ENCODE data around the gene ADAP1. TPM values are rescaled to one million over a fixed set of nuclear protein-coding genes. Genes with fewer than 3 reads are reported as not detected.

ADAP1 gene
- total RNA-seq, 1 experiment from 2014 or later = 34.0 TPM

DNA sequence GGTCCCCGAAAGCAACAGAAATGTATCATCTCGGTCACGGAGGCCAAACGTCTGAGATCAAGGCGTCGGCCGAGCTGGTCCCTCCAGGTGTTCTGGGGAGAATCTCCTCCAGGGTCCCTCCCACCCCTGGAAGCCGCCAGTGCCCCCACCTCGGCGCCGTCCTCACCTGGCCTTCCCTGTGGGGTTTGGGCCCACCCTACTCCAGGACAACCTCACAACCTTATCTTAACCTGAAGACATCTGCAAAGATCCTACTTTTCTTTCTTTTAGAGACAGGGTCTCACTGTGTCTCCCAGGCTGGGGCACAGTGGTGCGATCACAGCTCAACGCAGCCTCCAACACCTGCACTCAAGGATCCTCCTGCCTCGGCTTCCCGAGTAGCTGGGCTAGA, 33.4 kb downstream of the ADAP1 start (continued):
- no peak for TF ChIP-seq EZH2phosphoT487 (IDR thresholded peaks at IDR 0.05; ENCODE audit: borderline replicate concordance)
- TF ChIP-seq ZFX (IDR thresholded peaks at IDR 0.05) = no peak
- no peak for TF ChIP-seq YY1 (IDR thresholded peaks at IDR 0.05; ENCODE audit: extremely low read depth, insufficient replicate concordance, low read depth, low read length)
- no peak for TF ChIP-seq EZH2 (IDR thresholded peaks at IDR 0.05)
- no peak for TF ChIP-seq POLR2AphosphoS5 (IDR thresholded peaks at IDR 0.05; ENCODE audit: low read depth, low read length)
- no peak for TF ChIP-seq POLR2A (IDR thresholded peaks at IDR 0.05; ENCODE audit: borderline replicate concordance, extremely low read depth, insufficient read depth, insufficient read length)
- TF ChIP-seq EGR1 (IDR thresholded peaks at IDR 0.05; ENCODE audit: low read depth) = no peak
- TF ChIP-seq RAD21 (IDR thresholded peaks at IDR 0.05; ENCODE audit: low read depth) = no peak
- TF ChIP-seq, protein P1, sequence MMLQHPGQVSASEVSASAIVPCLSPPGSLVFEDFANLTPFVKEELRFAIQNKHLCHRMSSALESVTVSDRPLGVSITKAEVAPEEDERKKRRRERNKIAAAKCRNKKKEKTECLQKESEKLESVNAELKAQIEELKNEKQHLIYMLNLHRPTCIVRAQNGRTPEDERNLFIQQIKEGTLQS (IDR thresholded peaks at IDR 0.05) = no peak
- no peak for TF ChIP-seq CBX3 (IDR thresholded peaks at IDR 0.05; ENCODE audit: low read depth)
- no peak for TF ChIP-seq TCF7L2 (IDR thresholded peaks at IDR 0.05; ENCODE audit: borderline replicate concordance, extremely low read depth, insufficient read depth, insufficient read length)
- no peak for TF ChIP-seq SIN3A (IDR thresholded peaks at IDR 0.05; ENCODE audit: low read depth)
- no peak for TF ChIP-seq FOSL1 (IDR thresholded peaks at IDR 0.05; ENCODE audit: low read depth)
- TF ChIP-seq, protein P2, sequence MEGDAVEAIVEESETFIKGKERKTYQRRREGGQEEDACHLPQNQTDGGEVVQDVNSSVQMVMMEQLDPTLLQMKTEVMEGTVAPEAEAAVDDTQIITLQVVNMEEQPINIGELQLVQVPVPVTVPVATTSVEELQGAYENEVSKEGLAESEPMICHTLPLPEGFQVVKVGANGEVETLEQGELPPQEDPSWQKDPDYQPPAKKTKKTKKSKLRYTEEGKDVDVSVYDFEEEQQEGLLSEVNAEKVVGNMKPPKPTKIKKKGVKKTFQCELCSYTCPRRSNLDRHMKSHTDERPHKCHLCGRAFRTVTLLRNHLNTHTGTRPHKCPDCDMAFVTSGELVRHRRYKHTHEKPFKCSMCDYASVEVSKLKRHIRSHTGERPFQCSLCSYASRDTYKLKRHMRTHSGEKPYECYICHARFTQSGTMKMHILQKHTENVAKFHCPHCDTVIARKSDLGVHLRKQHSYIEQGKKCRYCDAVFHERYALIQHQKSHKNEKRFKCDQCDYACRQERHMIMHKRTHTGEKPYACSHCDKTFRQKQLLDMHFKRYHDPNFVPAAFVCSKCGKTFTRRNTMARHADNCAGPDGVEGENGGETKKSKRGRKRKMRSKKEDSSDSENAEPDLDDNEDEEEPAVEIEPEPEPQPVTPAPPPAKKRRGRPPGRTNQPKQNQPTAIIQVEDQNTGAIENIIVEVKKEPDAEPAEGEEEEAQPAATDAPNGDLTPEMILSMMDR (IDR thresholded peaks at IDR 0.05 in 2 of 3, conservative IDR thresholded peaks at IDR 0.05 in 1 of 3; ENCODE audit: borderline replicate concordance in 1 of 3, insufficient read depth in 1 of 3, low read depth in 2 of 3, low read length in 2 of 3) = no peak

DNA sequence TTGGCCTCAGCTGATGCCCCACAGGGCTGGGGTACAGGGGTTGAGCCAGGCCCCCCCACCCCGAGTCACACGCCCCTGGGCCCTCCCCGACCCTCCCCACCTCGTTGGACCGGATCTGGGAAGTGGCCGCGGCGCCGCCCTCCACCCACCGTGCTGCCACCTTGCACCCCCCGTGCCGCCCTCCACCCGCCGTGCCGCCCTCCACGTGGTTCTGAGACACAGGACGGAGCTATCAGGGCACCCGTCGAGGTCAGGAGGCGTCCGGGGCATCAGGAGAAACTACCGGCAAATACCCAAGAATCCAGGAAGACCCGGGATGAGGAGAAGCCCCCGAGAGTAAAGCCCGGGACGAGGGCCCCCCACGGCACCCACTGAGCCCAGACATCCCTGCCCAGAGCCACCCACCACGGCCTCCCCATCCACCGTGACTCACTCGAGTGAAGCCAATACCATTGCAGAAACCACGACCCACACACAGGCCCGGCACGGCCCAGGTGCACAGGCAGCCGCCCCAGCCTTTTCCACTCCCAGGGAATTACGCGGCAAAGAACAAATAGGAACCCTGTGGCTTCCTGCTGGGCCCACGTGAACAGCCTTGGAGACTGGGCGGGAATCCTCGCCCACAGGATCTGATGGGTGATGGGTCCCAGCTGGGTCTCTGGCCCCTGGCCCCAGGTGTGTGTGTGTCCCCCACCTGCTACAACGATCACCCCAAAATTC, 34.0 kb downstream of the ADAP1 start:
- ChIA-PET RAD21 (ENCODE audit: low non-redundant PET in 1 of 2, low total read pairs in 2 of 2, uncharacterized antibody in 2 of 2, unreplicated experiment in 2 of 2) (no interaction called here), CTCF (no interaction called here), POLR2A (no interaction called here)
- H4K20me1 ChIP-seq (ENCODE audit: insufficient read depth) = no peaks in the 10 kb centered on the region
- intact Hi-C loops (cut with micrococcal nuclease) = no loop called here
- H3K27ac ChIP-seq (ENCODE audit: low read depth, low read length) = no peak overlapping the region
- H2AFZ ChIP-seq (ENCODE audit: low read depth, low read length, poor library complexity, severe bottlenecking) = no peak overlapping the region
- no peaks in the 10 kb centered on the region for H3K9me3 ChIP-seq (ENCODE audit: control insufficient read depth in 1 of 2, insufficient read depth in 1 of 2, low read depth in 1 of 2, low read length in 2 of 2)
- BruUV-seq (replicated peaks) = no TSS peak
- no peaks in the 10 kb centered on the region for H3K36me3 ChIP-seq (ENCODE audit: control insufficient read depth in 1 of 2, insufficient read depth in 2 of 2, low read length in 2 of 2)
- H3K27me3 ChIP-seq (ENCODE audit: insufficient read depth, low read length) = no peaks in the 10 kb centered on the region
- H3K79me2 ChIP-seq (ENCODE audit: insufficient read depth, low read length) = no peaks in the 10 kb centered on the region
- H3K9me2 ChIP-seq (ENCODE audit: insufficient read depth) = no peaks in the 10 kb centered on the region
- H3K4me1 ChIP-seq (ENCODE audit: control insufficient read depth in 1 of 2, insufficient read depth in 2 of 2, low read length in 2 of 2) = peaks cover 0 to 10% of the 10 kb centered on the region in 2 experiments; a peak in 2 of 4 replicates
- H3K4me2 ChIP-seq (ENCODE audit: low read length) = no peak overlapping the region
- H3K9ac ChIP-seq (ENCODE audit: low read length) = no peak overlapping the region
- H3K4me3 ChIP-seq (replicated peaks in 1 of 2; ENCODE audit: low read depth in 1 of 2, low read length in 2 of 2) = no peak overlapping the region
- ATAC-seq (peak; percentile 12; the same call in 1 of the 2 replicates), DNase-seq (ENCODE audit: low read depth, low spot score) (no peak)
- no peak for TF ChIP-seq SRF (IDR thresholded peaks at IDR 0.05; ENCODE audit: low read depth)
- TF ChIP-seq, protein P3, sequence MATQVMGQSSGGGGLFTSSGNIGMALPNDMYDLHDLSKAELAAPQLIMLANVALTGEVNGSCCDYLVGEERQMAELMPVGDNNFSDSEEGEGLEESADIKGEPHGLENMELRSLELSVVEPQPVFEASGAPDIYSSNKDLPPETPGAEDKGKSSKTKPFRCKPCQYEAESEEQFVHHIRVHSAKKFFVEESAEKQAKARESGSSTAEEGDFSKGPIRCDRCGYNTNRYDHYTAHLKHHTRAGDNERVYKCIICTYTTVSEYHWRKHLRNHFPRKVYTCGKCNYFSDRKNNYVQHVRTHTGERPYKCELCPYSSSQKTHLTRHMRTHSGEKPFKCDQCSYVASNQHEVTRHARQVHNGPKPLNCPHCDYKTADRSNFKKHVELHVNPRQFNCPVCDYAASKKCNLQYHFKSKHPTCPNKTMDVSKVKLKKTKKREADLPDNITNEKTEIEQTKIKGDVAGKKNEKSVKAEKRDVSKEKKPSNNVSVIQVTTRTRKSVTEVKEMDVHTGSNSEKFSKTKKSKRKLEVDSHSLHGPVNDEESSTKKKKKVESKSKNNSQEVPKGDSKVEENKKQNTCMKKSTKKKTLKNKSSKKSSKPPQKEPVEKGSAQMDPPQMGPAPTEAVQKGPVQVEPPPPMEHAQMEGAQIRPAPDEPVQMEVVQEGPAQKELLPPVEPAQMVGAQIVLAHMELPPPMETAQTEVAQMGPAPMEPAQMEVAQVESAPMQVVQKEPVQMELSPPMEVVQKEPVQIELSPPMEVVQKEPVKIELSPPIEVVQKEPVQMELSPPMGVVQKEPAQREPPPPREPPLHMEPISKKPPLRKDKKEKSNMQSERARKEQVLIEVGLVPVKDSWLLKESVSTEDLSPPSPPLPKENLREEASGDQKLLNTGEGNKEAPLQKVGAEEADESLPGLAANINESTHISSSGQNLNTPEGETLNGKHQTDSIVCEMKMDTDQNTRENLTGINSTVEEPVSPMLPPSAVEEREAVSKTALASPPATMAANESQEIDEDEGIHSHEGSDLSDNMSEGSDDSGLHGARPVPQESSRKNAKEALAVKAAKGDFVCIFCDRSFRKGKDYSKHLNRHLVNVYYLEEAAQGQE (IDR thresholded peaks at IDR 0.05; ENCODE audit: low read depth) = no peak
- no peak for TF ChIP-seq EZH2phosphoT487 (IDR thresholded peaks at IDR 0.05; ENCODE audit: borderline replicate concordance)
- TF ChIP-seq, protein P4, sequence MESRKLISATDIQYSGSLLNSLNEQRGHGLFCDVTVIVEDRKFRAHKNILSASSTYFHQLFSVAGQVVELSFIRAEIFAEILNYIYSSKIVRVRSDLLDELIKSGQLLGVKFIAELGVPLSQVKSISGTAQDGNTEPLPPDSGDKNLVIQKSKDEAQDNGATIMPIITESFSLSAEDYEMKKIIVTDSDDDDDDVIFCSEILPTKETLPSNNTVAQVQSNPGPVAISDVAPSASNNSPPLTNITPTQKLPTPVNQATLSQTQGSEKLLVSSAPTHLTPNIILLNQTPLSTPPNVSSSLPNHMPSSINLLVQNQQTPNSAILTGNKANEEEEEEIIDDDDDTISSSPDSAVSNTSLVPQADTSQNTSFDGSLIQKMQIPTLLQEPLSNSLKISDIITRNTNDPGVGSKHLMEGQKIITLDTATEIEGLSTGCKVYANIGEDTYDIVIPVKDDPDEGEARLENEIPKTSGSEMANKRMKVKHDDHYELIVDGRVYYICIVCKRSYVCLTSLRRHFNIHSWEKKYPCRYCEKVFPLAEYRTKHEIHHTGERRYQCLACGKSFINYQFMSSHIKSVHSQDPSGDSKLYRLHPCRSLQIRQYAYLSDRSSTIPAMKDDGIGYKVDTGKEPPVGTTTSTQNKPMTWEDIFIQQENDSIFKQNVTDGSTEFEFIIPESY (IDR thresholded peaks at IDR 0.05; ENCODE audit: extremely low read depth, insufficient replicate concordance, low read length) = no peak
- TF ChIP-seq, protein P1 (IDR thresholded peaks at IDR 0.05) = no peak
